PC-9 (cell line): ENCODE measurements around the gene SLC44A1.

ENCODE experiments used
- EZH2 ChIP-seq: fragments of 200-600 bp; sonication (generic); IDR thresholded peaks from 2 replicates; pipeline ENCODE4 v1.8.0; 2017; ENCODE audit warnings: antibody characterized with exemption, low read depth
- TF ChIP-seq, protein P1 (sequence below): fragments of 200-600 bp; sonication (generic); conservative IDR thresholded peaks from 2 replicates; pipeline ENCODE4 v1.6.1; 2017; ENCODE audit warnings: mixed run types, antibody characterized with exemption, mild to moderate bottlenecking, moderate library complexity

DNA sequence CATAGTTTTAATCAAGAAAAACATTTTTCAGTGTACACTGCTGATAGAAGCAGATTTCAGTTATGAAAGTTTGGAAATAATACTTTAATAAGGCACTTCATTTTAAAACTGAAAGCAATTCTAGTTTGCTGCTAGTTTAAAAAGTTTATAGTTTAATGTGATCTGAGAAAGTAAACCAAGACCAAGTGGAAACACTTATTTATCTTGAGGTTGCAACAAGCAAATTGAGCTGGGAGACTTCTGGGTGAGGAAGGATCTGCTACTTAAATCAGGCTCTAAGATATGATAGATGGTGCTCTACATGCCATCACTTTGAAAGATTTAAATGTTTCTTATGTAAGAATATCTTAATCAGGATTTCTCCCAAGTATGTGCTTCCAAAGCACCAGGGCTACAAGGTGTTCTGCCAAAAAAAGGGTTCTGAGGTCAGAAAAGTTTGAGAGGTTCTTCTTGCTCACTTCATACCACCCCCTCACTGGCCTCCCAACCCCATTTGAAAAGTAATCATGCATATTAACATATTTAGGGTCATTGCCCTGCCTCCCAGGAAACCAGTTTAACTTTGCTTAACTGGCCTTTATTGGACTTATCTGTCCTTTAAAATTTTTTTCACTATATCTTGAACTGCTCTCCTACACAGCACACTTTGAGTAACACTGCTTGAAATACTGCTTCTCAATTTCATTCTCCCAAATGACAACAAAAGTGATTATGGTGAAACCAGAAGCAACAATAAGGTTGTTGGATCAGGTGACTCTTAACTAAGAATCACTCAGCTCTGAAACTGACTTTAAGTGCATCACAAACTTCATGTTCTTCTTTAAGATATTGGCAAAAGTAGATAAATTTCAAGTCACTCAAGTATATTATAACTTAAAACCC lies 15.5 kb downstream of the SLC44A1 start:
- TF ChIP-seq, protein P1, sequence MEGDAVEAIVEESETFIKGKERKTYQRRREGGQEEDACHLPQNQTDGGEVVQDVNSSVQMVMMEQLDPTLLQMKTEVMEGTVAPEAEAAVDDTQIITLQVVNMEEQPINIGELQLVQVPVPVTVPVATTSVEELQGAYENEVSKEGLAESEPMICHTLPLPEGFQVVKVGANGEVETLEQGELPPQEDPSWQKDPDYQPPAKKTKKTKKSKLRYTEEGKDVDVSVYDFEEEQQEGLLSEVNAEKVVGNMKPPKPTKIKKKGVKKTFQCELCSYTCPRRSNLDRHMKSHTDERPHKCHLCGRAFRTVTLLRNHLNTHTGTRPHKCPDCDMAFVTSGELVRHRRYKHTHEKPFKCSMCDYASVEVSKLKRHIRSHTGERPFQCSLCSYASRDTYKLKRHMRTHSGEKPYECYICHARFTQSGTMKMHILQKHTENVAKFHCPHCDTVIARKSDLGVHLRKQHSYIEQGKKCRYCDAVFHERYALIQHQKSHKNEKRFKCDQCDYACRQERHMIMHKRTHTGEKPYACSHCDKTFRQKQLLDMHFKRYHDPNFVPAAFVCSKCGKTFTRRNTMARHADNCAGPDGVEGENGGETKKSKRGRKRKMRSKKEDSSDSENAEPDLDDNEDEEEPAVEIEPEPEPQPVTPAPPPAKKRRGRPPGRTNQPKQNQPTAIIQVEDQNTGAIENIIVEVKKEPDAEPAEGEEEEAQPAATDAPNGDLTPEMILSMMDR, result no peak
- no peak for TF ChIP-seq EZH2
